Measurements from ENCODE around the gene CDH4. TPM values are rescaled to one million over a fixed set of nuclear protein-coding genes. Genes with fewer than 3 reads are reported as not detected.
A peak's percentile ranks its signal among the peaks of the same experiment; 100 is the strongest.

CDH4 gene
- total RNA-seq, 2 donors from 2014 or later, result 0.19 to 0.65 TPM

DNA sequence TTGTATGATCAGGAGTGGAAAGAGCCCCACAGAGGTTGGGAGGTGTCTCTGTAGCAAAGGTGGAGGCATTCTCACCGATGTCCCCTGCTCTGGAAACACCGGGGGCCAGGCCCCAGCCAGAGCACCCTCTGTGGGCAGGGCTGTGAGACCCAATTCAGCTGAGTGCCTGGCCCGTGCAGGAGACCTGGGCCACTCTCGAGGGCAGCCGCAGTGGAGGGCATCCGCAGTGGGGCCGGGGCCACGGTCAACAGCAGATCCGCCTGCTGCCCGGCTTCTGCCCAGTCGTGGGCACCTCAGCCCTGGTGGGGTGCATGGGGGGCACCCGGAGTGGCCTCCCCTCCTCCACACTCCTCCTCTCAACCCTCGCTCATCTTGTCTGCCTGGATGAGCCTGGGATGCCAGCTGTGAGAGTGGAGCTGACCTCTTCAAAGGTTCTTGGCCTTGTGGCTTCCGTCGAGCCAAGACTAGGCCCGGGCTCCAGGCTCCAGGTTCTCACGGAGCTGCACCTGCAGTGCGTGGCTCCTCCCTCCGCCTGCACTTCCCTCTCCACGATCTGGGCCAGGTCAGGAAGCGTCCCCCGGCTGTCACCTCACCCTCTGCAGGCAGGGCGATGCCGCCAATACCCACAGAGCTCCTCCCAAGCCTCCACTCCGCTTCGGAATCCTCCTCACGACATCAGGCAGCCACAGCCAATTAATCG, 678.9 kb downstream of the CDH4 start:
- intact Hi-C loops (cut with DNase I), result no loop called here
- peak; percentile 72 for DNase-seq (ENCODE audit: low spot score)

DNA sequence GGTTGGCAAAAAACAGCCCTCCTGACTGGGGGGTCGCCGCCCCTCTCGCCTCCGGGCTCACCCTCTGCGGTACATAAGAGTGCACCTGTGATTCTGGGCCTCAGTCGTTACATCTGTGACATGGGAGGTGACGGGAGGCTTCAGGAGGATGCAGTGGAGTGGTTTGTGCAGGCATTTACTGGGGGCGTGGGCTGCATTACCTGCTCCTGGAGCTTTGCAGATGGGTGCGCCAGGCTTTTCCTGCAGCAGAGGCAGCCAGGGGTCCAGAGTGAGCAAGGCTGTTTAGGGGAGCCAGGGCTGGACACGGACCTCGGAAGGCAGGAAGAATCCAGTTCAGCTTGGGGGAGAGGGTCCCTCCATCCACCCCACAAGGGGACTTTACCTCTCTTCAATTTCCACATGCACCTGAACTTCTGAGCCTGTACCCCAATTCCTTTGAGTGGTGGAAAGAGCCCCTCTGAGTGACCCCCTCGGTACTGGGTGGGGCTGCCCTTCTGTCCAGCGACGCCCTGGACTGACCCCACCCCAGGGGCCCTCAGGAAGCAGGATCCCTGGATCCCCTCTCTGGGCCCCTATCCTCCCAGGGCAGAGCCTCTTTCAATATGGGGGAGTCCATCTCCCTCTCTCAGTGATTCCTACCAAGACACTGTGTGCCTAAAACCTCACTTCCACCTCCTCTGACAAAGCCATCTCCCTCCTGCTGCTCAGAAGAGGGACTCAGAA, 679.6 kb downstream of the CDH4 start:
- intact Hi-C loops (cut with DNase I), result no loop called here
- DNase-seq (ENCODE audit: low spot score), result peak; percentile 61

DNA sequence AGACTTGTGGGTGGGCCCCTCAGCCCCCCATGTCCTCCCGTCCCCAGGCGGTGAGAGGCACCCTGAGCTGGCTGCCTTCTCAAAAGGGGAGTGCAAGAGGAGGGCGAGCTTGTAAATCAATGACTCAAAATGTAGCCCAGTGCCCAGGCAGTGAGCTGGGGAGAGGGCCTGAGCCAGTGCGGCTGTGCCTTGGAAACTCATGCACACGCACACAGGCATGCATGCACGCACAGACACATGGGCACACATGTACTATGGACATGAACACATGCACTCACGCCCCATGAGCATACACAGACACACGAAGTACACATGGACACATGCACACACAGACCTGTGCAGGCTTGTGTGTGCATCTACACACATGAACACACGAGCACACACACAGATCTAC, 680.1 kb downstream of the CDH4 start:
- intact Hi-C loops (cut with DNase I), result no loop called here
- DNase-seq (ENCODE audit: low spot score), result peak; percentile 55

DNA sequence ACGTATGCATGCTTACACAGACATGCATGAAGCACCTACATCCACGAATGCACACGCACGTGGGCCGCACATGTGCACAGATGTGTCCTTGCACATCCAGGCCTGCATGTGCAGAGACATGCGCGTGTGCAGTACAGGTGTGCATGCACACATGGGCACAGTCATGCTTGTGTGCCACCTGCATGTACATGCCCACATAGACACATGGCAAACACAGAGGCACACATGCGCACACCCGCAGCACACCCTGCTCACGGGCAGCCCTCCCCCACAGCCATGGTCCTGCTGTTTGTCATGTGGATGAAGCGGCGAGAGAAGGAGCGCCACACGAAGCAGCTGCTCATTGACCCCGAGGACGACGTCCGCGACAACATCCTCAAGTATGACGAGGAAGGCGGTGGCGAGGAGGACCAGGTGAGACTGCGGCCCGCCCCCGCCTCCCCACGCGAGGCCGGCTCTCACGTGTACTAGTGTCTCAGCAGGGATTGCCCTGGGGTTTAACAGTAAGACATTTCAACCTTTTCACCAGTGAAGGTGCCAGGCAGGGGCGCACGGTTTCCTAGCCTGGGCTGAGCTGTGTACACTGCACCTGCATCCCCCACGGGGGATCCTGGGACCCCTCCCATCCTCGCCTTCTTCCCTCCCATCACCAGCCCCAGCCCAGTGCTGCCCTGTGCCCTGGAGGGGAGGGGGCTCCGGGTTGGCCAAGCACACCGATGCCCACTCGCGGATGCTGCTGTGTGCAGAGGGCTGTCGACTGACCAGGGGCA, 680.8 kb downstream of the CDH4 start:
- intact Hi-C loops (cut with DNase I), result no loop called here
- DNase-seq (ENCODE audit: low spot score), result peak; percentile 64

DNA sequence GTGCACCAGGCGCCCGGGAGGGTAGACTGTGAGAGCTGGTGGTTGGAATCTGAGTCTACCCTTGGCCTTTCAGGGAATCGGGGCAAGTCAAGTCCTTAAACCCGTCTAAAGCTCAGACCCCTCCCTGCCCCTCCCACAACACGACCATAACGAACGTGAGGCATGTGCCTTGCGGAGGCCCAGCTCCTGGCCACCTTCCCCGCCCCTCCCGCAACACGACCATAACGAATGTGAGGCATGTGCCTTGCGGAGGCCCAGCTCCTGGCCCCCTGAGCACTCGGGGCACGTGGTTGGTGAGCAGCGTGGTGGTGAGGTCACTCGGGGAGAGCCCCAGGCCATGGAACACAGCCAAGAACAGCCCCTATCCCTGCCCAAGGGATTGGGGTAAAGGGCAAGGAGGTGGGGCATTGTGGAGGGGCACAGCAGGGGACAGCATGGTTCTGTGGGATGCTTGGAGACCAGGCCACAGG, 681.5 kb downstream of the CDH4 start:
- intact Hi-C loops (cut with DNase I), result no loop called here
- peak; percentile 76 for DNase-seq (ENCODE audit: low spot score)

DNA sequence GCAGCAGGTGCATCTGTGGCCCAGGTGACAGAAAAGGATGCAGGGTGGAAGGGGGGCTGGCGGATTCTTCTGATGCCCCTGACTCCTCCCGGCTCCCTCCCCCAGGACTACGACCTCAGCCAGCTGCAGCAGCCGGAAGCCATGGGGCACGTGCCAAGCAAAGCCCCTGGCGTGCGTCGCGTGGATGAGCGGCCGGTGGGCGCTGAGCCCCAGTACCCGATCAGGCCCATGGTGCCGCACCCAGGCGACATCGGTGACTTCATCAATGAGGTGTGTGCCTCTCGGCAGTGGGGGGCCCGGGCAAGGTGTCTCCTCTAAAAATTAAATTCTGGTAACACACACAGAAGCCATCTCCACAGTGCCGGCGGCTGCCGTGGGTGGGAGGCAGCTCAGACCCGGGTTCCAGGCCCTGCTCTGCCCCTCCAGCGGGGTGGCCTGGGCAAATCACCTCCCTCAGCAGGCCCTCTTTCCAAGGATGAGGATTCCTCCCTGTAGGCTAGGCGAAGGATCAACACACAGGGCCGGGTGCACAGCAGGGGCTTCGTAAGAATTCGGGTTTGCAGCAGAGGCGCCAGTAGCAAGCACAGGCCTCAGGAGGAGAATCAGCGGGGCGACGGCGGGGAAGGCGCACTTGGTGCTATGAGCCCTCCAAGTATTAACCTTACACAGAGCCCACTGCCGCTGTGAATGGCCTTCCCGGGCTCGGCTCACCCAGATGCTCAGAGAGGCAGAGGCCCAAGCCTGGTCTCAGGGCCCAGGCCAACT, 682.1 kb downstream of the CDH4 start:
- peak; percentile 72 for DNase-seq (ENCODE audit: low spot score)
- intact Hi-C loops (cut with DNase I), result no loop called here

DNA sequence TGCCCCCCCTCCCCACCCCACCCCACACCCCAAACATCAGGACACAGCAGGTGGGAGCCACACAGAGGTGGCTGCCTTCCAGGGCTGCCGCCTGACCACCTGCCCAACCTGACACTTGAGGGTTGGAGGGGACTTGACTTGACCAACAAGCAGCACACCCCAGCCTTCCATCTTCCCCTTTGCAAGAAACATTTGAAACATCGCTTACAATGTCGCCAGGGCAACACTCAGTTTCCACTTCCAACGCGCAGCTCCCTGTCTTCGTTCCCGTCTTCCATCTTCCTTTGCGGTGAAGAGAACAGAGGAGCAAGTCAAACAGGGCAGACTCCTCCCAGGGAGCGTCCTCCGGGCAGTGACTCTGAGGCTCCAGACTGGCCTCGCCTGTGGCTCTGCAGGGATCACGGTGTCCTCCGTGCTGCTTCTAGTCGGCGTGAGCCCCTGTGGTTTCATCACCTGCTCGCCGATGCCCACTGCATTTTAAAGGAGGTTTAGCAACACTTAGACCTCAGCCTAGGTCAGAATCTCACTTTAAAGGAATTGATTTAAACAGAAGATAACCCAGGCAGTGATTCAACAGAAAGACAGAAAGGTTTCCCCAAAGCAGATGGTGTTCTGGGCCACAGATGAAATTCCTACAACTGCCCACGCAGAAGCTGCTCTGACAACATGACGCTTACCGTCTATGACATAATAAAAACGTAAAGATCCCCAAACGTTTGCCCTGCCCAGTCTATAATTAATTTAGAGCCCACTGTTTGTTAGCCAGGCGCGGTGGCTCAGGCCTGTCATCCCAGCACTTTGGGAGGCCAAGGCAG, 682.9 kb downstream of the CDH4 start:
- peak; percentile 72 for DNase-seq (ENCODE audit: low spot score)
- intact Hi-C loops (cut with DNase I), result no loop called here

DNA sequence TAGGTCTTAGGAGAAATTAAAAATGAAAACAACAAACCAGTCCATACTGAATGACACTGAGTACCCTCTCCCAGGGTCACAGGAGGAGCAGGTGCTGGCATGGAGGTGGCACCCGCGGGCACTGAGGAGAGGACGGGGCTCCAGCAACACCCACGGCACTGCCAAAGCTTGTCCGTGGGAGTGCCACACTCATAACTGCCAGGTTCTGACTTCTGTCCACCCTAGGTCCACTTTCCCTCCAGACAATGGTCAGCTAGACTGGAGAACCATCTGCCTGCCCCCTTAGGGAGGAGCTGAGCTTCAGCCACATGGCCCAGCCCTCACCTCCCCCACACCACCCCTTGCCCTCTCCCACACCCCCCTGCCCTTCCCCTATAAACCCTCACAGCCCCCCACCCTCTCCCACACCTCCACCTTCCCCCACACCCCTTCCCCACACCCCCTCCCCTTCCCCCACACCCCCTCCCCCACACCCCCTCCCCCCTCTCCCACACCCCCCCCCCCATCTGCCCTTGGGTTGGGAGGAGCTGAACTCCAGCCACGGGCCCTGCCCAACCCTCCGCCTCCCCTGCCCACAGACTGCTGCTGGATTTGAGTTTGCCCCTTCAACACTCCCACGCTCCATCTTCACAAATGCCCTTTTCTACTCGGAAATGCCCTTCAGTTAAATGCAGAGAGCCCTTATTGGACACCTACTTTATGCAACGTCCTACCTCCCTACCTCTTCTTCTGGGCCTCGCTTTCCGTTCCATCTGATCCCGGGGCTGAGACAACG, 684.1 kb downstream of the CDH4 start:
- peak; percentile 44 for DNase-seq (ENCODE audit: low spot score)
- intact Hi-C loops (cut with DNase I), result no loop called here

DNA sequence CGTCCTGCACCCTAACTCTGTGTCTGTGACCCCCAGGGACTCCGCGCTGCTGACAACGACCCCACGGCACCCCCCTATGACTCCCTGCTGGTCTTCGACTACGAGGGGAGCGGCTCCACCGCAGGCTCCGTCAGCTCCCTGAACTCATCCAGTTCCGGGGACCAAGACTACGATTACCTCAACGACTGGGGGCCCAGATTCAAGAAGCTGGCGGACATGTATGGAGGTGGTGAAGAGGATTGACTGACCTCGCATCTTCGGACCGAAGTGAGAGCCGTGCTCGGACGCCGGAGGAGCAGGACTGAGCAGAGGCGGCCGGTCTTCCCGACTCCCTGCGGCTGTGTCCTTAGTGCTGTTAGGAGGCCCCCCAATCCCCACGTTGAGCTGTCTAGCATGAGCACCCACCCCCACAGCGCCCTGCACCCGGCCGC, 684.7 kb downstream of the CDH4 start:
- intact Hi-C loops (cut with DNase I), result no loop called here
- DNase-seq (ENCODE audit: low spot score), result peak; percentile 73

DNA sequence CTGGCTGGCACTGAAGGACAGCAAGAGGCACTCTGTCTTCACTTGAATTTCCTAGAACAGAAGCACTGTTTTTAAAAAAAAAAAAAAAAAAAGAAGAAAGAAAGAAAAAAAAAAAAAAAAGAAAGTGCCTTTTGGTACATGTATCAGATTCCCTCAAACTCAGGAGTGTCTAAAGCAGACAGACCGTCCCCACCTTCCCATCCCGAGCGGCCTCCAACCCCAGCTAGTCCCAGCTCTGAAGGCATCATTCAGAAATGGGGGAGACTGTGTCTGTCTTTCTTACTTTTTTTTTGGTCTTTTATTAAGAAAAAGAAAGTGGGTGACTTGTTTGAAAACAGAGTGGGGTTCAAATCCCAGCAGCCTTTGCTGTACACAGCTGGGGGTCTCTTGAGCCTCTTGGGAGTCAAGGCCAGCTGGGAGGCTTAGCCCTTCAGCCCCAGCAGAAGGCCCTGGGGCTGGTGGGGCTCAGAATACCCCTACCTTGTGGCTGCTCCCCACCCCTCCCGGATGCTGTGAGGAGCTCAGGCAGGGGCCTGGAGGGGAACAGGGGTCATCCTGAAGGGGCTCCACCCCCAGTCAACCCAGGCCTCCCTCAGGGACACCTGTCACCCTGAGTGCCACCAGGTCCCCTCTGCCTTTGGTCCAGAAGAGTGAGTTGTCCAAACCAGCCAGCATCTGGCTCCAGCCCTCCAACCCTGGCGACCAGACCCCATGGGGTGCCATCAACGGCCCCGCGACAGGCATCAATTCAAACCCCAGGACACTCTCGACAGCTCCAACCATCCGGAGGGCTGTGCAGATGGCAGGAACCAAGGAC, 685.3 kb downstream of the CDH4 start:
- intact Hi-C loops (cut with DNase I), result no loop called here
- DNase-seq (ENCODE audit: low spot score), result no peak

DNA sequence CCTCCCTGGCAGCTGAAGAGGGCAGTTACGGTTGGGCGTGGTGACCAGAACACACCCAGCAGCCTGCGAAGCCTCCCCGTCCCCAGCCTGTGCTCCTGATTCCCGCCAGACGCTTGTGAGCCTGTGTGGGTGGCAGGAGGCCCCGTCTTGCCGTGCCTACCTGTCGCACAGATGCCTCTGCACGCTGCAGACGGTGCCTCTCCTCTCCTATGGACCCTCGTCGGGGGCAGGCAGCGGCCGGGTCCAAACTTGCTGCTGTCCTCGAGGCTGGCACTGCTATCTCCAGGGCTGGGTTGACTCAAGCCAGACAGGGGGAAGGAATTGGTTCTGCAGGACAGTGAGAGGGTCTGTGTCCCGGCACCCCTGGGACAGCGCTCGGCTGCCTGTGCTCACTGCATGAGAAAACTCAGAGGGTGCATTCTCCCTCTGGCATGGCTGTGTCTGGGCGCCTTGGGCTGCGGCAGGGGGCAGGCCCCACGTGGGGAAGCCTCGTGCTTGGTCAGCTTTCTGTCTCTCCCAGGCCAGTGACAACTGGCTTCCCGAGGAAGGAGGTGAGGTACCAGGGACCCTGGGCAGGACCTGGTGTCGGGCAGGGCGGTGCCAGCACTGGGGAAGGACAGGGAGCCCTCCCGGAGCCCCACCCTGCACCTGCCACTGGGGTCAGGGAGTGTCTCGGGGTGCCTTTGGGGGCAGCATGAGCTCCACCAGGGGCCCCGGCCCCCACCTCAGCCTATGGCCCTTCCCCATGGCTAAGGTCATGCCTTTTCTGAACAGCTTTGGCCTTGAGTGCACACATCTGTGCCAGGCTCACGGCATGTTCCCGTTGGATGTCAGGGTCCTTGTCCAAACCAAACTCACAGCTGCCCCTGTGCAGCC, 686.1 kb downstream of the CDH4 start:
- DNase-seq (ENCODE audit: low spot score), result peak; percentile 74

DNA sequence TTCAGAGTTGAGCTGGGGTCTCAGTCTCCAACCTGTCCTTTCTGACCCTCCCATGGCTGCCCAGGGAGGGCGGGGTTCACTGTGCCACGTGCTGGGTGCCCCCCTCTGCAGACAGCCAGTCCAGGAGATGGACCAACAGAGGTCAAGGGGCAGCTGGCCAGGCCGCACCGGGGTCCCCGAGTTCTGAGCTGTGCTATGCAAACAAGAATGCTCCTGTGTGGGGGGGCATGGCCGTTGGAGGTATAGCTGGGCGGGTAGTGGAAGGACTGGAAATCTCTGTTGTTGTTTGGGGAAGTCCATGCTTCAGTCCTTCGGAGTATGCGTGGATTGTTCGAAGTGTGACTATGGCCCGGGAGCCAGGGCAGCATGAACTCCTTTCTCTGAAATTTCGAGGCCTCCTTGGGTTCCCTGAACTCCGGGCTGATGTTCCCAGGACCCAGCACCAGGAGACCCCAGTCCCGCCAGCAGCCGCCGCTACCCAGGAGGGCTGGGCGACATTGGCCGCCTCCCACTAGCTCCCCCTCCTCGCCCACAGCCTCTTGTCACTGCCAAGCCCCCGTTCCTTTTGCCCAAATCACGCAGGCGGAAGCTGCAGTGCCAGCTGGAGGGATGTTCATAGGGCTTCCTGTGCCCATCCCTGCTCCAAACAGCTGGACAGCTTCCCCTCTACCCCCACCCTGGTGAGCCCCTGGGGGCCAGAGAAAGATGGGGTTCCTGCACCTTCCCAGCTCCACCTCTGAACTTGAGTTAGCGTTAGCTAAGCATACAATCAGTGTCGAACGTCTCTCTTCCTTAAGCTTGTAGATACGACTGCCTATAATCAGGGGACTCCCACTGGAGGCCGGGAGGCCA, 687.0 kb downstream of the CDH4 start:
- intact Hi-C loops (cut with DNase I), result no loop called here
- peak; percentile 78 for DNase-seq (ENCODE audit: low spot score)

More for the DNA sequence above, 686.1 kb downstream of the CDH4 start:
- intact Hi-C loops (cut with DNase I), result no loop called here

DNA sequence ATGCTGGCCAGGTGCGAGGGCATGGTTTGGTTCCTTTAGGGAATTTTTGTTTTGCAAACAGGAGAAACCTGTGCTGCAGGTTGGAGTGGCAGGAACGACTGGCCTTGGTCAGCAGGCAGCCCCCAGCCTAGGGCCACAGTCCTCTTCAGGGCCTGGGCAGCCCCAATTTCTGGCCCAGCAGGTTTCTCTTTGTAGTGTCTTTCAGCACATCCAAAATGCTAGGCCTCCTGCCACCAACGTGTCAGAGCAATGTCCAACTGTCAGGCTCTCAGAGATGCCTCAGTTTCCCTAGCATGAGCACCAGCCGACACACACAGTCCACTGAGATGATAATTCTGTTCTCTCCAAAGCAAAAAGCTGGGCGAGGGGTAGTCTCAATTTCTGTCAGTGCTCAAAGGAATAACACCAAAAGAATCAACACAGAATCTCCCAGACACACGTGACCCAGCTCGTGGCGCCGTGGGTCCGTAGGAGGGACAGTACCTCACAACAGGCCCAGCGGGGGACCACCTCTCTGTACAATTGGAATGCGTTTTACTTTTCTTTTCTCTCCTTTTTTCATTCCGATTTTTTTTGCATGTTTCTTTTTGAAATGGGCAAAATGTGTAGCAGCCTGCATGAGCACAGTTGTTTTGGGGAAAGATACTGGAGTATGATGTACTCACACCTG, 687.8 kb downstream of the CDH4 start:
- intact Hi-C loops (cut with DNase I), result no loop called here
- DNase-seq (ENCODE audit: low spot score), result peak; percentile 52

DNA sequence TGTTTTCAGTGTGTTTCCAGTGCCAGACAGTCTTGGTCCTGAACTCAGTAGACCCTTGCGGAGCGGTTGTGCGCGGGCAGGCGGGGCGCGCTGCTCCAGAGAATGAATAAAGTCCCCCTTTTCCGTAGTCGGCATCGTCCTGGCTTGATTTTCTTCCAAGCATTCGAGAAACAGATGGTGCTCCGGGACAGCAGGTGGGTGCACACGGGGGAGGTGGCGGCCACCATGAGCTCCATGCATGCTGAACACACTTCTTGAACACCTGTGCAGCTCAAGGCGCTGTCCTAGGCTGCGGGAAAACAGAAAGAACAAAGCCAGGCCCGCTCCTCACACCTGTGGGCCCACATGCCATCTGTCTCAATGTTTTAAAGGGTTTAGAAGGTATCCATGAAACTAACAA, 688.4 kb downstream of the CDH4 start:
- intact Hi-C loops (cut with DNase I), result no loop called here

More for the DNA sequence above, 688.4 kb downstream of the CDH4 start:
- peak; percentile 63 for DNase-seq (ENCODE audit: low spot score)

All from posterior vena cava (tissue), 2 donors.